Large intestine (tissue), 1 donor: ENCODE results near the gene RBSN. TPM values are rescaled to one million over a fixed set of nuclear protein-coding genes. Genes with fewer than 3 reads are reported as not detected.

Source experiments
- polyA plus RNA-seq: library from polyadenylated mRNA; unstranded; fragments of 120-200 nt; gene quantifications from one replicate; pipeline ENCODE4 v1.2.1, GENCODE V29; 2013

RBSN gene
- polyA plus RNA-seq, 1 donor: 19.1 TPM

Other genes starting within 250 kb of the RBSN start
- gene NR2C2, start 151.6 kb downstream of the RBSN start, polyA plus RNA-seq: 51.0 TPM
- gene MRPS25, start 33.8 kb downstream of the RBSN start, polyA plus RNA-seq: 93.4 TPM
- gene CAPN7, start 107.1 kb upstream of the RBSN start, polyA plus RNA-seq: 46.7 TPM
- gene SH3BP5, start 233.4 kb upstream of the RBSN start, polyA plus RNA-seq: 12.4 TPM